GM18507 (cell line): ENCODE measurements around the gene TSHZ2.
A peak's percentile ranks its signal among the peaks of the same experiment; 100 is the strongest.
"Not testable (repeated sequence)": the region's sequence is repeated elsewhere in the genome, so short reads cannot be mapped to it uniquely, and the experiment has no call there.

ENCODE experiments used
- DNase-seq: peaks from one replicate; pipeline ENCODE4 v3.0.0; 2011; ENCODE audit warnings: low read depth; ENCODE audit not compliant: insufficient read length; ENCODE audit errors: extremely low spot score
- FAIRE-seq: peaks from 2 replicates; lab custom pipeline; 2011; peaks lifted over from hg19 to GRCh38; lab: Jason Lieb, UNC

TSHZ2 gene

GRCh38 chr20:53402233-53403005 is 430.3 kb downstream of the TSHZ2 start:
- DNase-seq, result no peak
- FAIRE-seq, result no peak

- FAIRE-seq (no peak), DNase-seq (no peak)
Measured at GRCh38 chr20:53403029-53403428, 430.9 kb downstream of the TSHZ2 start.

- no peak for FAIRE-seq
- no peak for DNase-seq
Measured at GRCh38 chr20:53405139-53405538, 433.0 kb downstream of the TSHZ2 start.

- FAIRE-seq, result no peak
- DNase-seq, result no peak
Measured at GRCh38 chr20:53406580-53406979, 434.4 kb downstream of the TSHZ2 start.

- DNase-seq, result no peak
Measured at GRCh38 chr20:53408691-53409446, 436.7 kb downstream of the TSHZ2 start.

GRCh38 chr20:53409447-53409717 is 437.2 kb downstream of the TSHZ2 start:
- no peak for FAIRE-seq

More at GRCh38 chr20:53408691-53409446, 436.7 kb downstream of the TSHZ2 start:
- no peak for FAIRE-seq

GRCh38 chr20:53411129-53411528 is 439.0 kb downstream of the TSHZ2 start:
- no peak for DNase-seq
- no peak for FAIRE-seq

More at GRCh38 chr20:53409447-53409717, 437.2 kb downstream of the TSHZ2 start:
- DNase-seq, result no peak

GRCh38 chr20:53411891-53412290 is 439.7 kb downstream of the TSHZ2 start:
- no peak for FAIRE-seq

GRCh38 chr20:53412577-53413185 is 440.5 kb downstream of the TSHZ2 start:
- FAIRE-seq (no peak), DNase-seq (no peak)

More at GRCh38 chr20:53411891-53412290, 439.7 kb downstream of the TSHZ2 start:
- no peak for DNase-seq

- FAIRE-seq, result peak; percentile 87
- peak; percentile 80 for DNase-seq
Measured at GRCh38 chr20:53413186-53413631, 441.1 kb downstream of the TSHZ2 start.

GRCh38 chr20:53413845-53414244 is 441.7 kb downstream of the TSHZ2 start:
- not testable (repeated sequence) for FAIRE-seq, DNase-seq

- DNase-seq, result no peak
- no peak for FAIRE-seq
Measured at GRCh38 chr20:53419693-53420460, 447.7 kb downstream of the TSHZ2 start.

- FAIRE-seq, result no peak
- no peak for DNase-seq
Measured at GRCh38 chr20:53421343-53421742, 449.2 kb downstream of the TSHZ2 start.

- DNase-seq, result no peak
- FAIRE-seq, result no peak
Measured at GRCh38 chr20:53422039-53422438, 449.9 kb downstream of the TSHZ2 start.

GRCh38 chr20:53423587-53424146 is 451.5 kb downstream of the TSHZ2 start:
- FAIRE-seq (no peak), DNase-seq (no peak)

GRCh38 chr20:53425481-53425880 is 453.3 kb downstream of the TSHZ2 start:
- DNase-seq (no peak), FAIRE-seq (no peak)

- FAIRE-seq, result no peak
- DNase-seq, result no peak
Measured at GRCh38 chr20:53425941-53426340, 453.8 kb downstream of the TSHZ2 start.

- DNase-seq (no peak), FAIRE-seq (no peak)
Measured at GRCh38 chr20:53426766-53427312, 454.7 kb downstream of the TSHZ2 start.

- DNase-seq (no peak), FAIRE-seq (no peak)
Measured at GRCh38 chr20:53427951-53428350, 455.8 kb downstream of the TSHZ2 start.
